Stomach (tissue), 4 donors: Measurements from ENCODE around the gene ERC2.

Experiments used
- CTCF ChIP-seq, 7 experiments: fragments of 450-650 bp in 4 of 7; fragments of 200-600 bp in 3 of 7; sonication (generic) in 3 of 7; IDR thresholded peaks; one replicate each; pipeline ENCODE4 v1.5.1; 2016 to 2019; ENCODE audit warnings: antibody characterized with exemption in 7 of 7, control low read depth in 2 of 7, mild to moderate bottlenecking in 1 of 7
- POLR2A ChIP-seq, 4 donors: fragments of 450-650 bp; IDR thresholded peaks; one replicate each; pipeline ENCODE4 v1.6.1; 2016; ENCODE audit warnings: antibody characterized with exemption in 4 of 4, control low read depth in 2 of 4, mild to moderate bottlenecking in 1 of 4, moderate library complexity in 1 of 4
- POLR2AphosphoS5 ChIP-seq, 3 donors: sonication (generic); formaldehyde crosslinking; IDR thresholded peaks; one replicate each; pipeline ENCODE4 v1.6.1; 2016; ENCODE audit warnings: antibody characterized with exemption in 3 of 3

GRCh38 chr3:55633333-55633732 is 834.9 kb downstream of the ERC2 start:
- no peak for TF ChIP-seq POLR2AphosphoS5 (IDR thresholded peaks at IDR 0.05)
- no peak for TF ChIP-seq CTCF (IDR thresholded peaks at IDR 0.05)
- no peak for TF ChIP-seq POLR2A (IDR thresholded peaks at IDR 0.05)
